Breast epithelium (tissue), 3 donors: ENCODE results near the gene TMEM191B.
"Not testable (repeated sequence)": the region's sequence is repeated elsewhere in the genome, so short reads cannot be mapped to it uniquely, and the experiment has no call there.

Experiments used
- POLR2A ChIP-seq: fragments of 450-650 bp; IDR thresholded peaks from one replicate; pipeline ENCODE4 v1.6.1; 2016; ENCODE audit warnings: antibody characterized with exemption, mild to moderate bottlenecking, moderate library complexity
- POLR2AphosphoS5 ChIP-seq, 3 donors: sonication (generic); formaldehyde crosslinking; IDR thresholded peaks; one replicate each; pipeline ENCODE4 v1.6.1; 2017; ENCODE audit warnings: antibody characterized with exemption in 3 of 3
- TF ChIP-seq, protein P1 (sequence below), 3 donors: fragments of 450-650 bp; IDR thresholded peaks; one replicate each; pipeline ENCODE4 v1.5.1; 2016 to 2017; ENCODE audit warnings: antibody characterized with exemption in 3 of 3, mild to moderate bottlenecking in 3 of 3, moderate library complexity in 3 of 3

DNA sequence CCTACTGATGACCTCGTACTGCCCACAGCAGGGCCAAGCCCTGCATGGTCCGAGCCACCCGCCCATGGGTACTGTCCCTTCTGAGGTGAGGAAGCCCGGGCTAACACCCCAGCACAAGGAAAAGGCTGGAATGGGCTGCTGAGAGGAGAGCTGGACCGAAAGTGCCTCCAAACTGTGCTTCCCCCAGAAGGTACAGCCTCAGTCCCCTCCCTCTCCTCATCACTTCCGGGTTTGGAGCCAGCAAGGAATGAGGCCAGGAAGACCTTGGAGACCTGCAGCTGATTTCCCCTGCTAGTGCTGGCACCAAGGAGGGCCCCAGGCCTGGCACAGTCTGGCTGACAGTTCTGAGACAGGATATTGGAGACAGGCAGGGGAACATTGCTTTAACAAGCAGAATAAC is 31.3 kb downstream of the TMEM191B start:
- not testable (repeated sequence) for TF ChIP-seq POLR2AphosphoS5 (IDR thresholded peaks at IDR 0.05); POLR2A
- TF ChIP-seq, protein P1, sequence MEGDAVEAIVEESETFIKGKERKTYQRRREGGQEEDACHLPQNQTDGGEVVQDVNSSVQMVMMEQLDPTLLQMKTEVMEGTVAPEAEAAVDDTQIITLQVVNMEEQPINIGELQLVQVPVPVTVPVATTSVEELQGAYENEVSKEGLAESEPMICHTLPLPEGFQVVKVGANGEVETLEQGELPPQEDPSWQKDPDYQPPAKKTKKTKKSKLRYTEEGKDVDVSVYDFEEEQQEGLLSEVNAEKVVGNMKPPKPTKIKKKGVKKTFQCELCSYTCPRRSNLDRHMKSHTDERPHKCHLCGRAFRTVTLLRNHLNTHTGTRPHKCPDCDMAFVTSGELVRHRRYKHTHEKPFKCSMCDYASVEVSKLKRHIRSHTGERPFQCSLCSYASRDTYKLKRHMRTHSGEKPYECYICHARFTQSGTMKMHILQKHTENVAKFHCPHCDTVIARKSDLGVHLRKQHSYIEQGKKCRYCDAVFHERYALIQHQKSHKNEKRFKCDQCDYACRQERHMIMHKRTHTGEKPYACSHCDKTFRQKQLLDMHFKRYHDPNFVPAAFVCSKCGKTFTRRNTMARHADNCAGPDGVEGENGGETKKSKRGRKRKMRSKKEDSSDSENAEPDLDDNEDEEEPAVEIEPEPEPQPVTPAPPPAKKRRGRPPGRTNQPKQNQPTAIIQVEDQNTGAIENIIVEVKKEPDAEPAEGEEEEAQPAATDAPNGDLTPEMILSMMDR (IDR thresholded peaks at IDR 0.05), result not testable (repeated sequence)
